Stimulated activated CD8-positive, alpha-beta memory T cell treated with anti-CD3 and anti-CD28 coated beads, Interleukin-7, amount 100 ng/mL, for 4 hours (primary cell): ENCODE data around the gene HAPLN1.

Source experiments
- DNase-seq, 2 donors: peaks; one replicate each; pipeline ENCODE4 v3.0.0-alpha.2; 2020; ENCODE audit warnings: low read depth in 2 of 2

HAPLN1 gene

DNA sequence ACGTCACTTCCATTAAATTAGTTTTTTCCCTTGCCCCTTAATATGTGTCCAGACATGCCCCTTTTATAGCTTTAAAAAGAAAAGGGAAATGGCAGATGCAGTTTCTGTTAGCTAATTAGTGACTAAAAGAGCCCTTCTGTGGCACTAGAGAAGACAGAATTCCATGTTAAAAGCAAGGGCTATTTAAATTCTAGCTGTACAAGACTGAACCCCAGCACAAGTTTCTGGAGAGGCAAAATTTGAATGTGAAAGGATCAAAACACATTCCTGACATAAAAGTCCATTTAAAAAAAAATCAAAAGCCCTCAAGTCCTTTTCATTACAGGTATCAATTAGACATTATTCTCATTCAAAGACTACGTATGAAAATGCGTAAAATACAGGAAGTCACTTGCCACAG lies 78.7 kb downstream of the HAPLN1 start:
- no peak for DNase-seq

GRCh38 chr5:83639911-83640310 lies 80.7 kb downstream of the HAPLN1 start:
- DNase-seq, result no peak

- DNase-seq, result no peak
These were observed 84.5 kb downstream of the HAPLN1 start for GRCh38 chr5:83636156-83636555.

DNA sequence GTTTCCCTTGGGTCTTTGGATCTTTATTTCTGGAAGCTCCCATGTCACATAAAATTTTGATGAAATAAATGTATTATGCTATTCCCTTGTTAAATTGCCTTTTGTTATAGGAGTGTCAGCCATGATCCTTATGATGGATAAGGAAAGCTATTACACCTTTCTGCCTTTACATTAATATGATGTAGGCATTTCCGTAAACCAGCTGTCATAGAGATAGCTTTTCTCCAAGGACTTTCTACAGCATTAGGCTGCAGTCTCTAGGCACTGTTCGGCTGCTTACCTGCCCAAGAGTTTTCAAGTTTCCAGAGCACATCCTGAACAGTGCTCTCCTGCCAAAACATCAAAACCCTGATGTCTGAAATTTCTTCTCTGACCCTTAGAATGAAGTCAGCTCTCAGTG lies 87.4 kb downstream of the HAPLN1 start:
- DNase-seq, result no peak

GRCh38 chr5:83632874-83633273 lies 87.8 kb downstream of the HAPLN1 start:
- no peak for DNase-seq

DNA sequence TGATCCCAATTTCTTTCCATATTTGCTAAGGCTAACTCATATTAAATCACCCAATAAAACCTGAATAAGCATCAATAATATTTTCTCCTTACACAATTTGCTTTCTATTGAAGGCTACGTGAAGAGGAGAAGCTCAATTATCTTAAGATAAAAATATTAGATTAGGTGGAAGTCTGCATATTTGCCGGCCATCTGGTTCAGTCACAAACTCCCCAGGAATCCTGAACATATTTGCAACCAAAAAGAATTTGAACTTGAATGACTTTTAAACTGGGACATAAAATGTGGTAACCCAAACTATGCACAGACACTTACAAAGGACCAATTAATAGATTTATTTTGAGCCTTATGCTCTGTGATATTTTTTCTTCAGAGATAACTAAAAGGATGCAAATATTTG lies 92.3 kb downstream of the HAPLN1 start:
- DNase-seq, result no peak

GRCh38 chr5:83614841-83615240 lies 105.8 kb downstream of the HAPLN1 start:
- DNase-seq, result no peak

DNA sequence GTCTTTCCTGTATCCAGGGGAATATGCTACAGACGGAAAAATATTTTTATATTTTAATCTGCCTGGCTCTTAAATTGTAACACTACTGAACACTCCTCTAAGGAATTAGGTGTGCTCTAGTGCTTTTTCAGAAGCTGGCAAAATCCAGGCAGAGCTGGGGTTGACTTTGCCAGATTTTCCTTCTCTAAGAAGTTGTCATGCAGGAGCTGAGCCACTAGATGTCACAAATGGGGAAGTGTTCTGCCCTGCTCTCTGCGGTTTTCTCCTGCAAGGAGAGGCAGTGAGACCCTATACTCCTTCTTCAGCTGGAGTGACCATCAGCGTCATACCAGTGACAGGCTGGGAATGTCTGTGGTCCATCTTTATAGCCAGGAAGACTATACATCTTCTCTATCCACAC lies 112.5 kb downstream of the HAPLN1 start:
- DNase-seq, result no peak

- DNase-seq, result no peak
These were observed 125.4 kb downstream of the HAPLN1 start for GRCh38 chr5:83595217-83595616.

- DNase-seq, result no peak
These were observed 129.7 kb downstream of the HAPLN1 start for GRCh38 chr5:83590966-83591365.

DNA sequence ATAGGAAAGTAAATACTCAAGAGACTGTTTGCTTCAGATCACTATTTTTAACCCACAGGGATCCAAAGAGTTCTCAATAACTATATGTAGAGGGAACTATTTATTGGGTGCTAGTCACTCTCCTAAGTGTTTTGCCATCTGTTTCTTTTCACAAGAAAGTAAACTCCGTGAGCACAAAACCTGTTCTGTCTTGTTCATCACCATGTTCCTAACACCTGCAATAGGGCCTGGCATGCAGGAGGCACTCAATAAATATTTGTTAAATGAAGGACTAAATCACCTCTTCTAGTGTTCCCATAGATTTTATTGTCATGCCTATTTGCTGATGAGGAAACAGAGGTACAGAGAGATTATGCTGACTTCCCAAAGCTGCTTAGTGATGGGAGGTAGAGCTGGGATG lies 130.9 kb downstream of the HAPLN1 start:
- DNase-seq, result no peak
